Measurements from ENCODE around the gene PTPRN2. TPM values are rescaled to one million over a fixed set of nuclear protein-coding genes. Genes with fewer than 3 reads are reported as not detected.

Gene PTPRN2
- total and polyA plus RNA-seq, 2 of the 8 experiments (the other 6 are each of a cell fraction or from before 2014, with no cell fraction given): 2.6 to 4.5 TPM

DNA sequence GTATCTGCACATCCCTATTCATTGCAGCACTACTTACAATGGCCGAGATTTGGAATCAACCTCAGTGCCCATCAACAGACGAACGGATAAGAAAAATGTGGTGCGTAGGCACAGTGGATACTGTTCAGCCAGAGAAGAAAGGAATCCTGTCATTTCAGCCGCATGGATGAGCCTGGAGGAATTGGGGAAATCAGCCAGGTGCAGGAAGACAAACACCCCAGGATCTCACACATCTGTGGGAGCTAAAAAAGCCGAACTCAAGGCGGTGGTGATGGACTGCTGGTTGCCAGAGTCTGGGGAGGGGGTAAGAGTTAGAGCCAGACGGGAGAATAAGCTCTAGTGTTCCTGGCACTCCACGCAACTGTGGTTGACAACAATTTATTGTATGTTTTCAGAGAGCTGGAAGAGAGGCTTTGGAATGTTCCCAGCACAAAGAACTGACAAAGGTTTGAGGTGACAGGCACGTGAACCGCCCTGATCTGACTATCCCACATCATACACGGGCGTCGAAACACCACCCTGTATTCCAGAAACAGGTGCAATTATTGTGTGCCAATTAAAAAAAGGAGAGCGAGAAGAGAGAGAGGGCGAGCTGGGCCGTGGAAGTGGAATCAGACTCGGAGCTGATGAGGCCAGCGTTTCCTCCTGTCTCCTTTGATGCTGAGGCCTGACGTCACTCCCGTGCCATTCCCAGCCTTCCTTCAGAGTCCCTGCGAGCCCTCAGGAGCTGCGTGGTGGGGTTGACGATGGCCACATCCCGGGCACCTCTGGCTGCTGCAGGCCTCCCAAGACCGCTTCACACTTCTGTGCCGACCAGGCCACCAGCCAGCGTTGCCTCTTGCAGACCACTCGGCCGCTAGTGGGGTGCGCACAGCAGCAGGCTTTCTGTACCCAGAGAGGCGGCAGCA lies 1061.4 kb downstream of the PTPRN2 start (continued):
- TF ChIP-seq PHF8 (conservative IDR thresholded peaks at IDR 0.05; ENCODE audit: low read depth, low read length) (no peak), JUND (IDR thresholded peaks at IDR 0.05; ENCODE audit: low read length) (no peak), MAFK (IDR thresholded peaks at IDR 0.05; ENCODE audit: low read depth, low read length) (no peak), JUN (IDR thresholded peaks at IDR 0.05; ENCODE audit: low read depth, low read length) (no peak), SP1 (IDR thresholded peaks at IDR 0.05; ENCODE audit: low read depth, low read length) (no peak)

All from H1 (cell line).